ENCODE results near the gene FUOM. TPM values are rescaled to one million over a fixed set of nuclear protein-coding genes. Genes with fewer than 3 reads are reported as not detected.
A peak's percentile ranks its signal among the peaks of the same experiment; 100 is the strongest.

The FUOM gene
- polyA plus RNA-seq, 3 donors = 29.8 to 56.8 (median 39.0) TPM

DNA sequence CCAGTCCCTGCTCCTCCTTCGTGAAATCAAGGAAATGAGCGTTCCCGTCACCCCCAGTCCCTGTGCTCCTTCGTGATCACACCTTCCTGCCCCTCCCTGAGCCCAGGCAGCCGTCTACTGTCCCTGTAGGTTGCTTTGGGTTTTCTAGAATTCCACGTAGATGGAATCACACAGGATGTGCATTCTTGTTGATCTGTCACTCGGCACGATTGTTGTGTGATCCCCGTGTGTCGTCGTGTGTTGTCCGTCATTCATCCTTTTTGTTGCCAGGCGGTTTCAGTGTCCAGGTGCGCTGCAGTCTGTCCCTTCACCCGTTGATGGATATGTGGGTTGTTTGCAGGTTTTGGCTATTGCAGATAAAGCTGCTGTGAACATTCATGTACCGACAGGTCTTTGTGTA is 45.5 kb upstream of the FUOM start:
- TF ChIP-seq CTCF (IDR thresholded peaks at IDR 0.05) = no peak
- no peaks in the 10 kb centered on the region for H4K20me1 ChIP-seq (ENCODE audit: insufficient read depth, low read length)
- peaks cover 6% of the 10 kb centered on the region for H3K79me2 ChIP-seq (ENCODE audit: insufficient read depth, low read length)
- no peak overlapping the region for H3K9ac ChIP-seq (ENCODE audit: insufficient read depth, low read length, poor library complexity, severe bottlenecking)
- WGBS (ENCODE audit: insufficient coverage) = 89% methylated on average over 13 of the region's 16 CpGs
- no peak overlapping the region for H2AFZ ChIP-seq (ENCODE audit: insufficient read depth, low read depth, low read length, poor library complexity, severe bottlenecking)
- DNase-seq = no peak
- no peak overlapping the region for H3K4me3 ChIP-seq (replicated peaks in 1 of 3; ENCODE audit: low read depth in 2 of 3, low read length in 3 of 3)
- H3K36me3 ChIP-seq (replicated peaks in 1 of 2; ENCODE audit: control insufficient read depth in 1 of 2, insufficient read depth in 2 of 2, low read length in 2 of 2) = peaks cover 38 to 95% of the 10 kb centered on the region in 2 donors
- Mint-ChIP-seq H3K4me3 (no peak overlapping the region), H3K36me3 (peaks cover 77 to 92% of the 10 kb centered on the region in 2 donors), H3K27ac (peak overlapping the region in 1 of 7 donors; percentile 62), H3K4me1 (peaks cover 1% of the 10 kb centered on the region), H3K9me3 (peaks cover 0 to 3% (median 1%) of the 10 kb centered on the region in 7 donors), H3K27me3 (ENCODE audit: low read depth in 3 of 3) (no peaks in the 10 kb centered on the region)
- no peaks in the 10 kb centered on the region for H3K27me3 ChIP-seq (ENCODE audit: control insufficient read depth in 2 of 2, insufficient read depth in 2 of 2, low read length in 2 of 2)
- H3K4me1 ChIP-seq (ENCODE audit: control insufficient read depth in 1 of 2, insufficient read depth in 2 of 2, low read length in 2 of 2) = no peaks in the 10 kb centered on the region
- H3K27ac ChIP-seq (ENCODE audit: low read depth in 1 of 2, low read length in 2 of 2) = no peak overlapping the region
- intact Hi-C loops (cut with micrococcal nuclease) = no loop called here
- H3K9me3 ChIP-seq (replicated peaks in 1 of 2; ENCODE audit: control insufficient read depth in 1 of 2, insufficient read depth in 1 of 2, low read length in 2 of 2) = no peaks in the 10 kb centered on the region
- H3K4me2 ChIP-seq (replicated peaks; ENCODE audit: extremely low read depth, low read length, poor library complexity, severe bottlenecking) = no peak overlapping the region

DNA sequence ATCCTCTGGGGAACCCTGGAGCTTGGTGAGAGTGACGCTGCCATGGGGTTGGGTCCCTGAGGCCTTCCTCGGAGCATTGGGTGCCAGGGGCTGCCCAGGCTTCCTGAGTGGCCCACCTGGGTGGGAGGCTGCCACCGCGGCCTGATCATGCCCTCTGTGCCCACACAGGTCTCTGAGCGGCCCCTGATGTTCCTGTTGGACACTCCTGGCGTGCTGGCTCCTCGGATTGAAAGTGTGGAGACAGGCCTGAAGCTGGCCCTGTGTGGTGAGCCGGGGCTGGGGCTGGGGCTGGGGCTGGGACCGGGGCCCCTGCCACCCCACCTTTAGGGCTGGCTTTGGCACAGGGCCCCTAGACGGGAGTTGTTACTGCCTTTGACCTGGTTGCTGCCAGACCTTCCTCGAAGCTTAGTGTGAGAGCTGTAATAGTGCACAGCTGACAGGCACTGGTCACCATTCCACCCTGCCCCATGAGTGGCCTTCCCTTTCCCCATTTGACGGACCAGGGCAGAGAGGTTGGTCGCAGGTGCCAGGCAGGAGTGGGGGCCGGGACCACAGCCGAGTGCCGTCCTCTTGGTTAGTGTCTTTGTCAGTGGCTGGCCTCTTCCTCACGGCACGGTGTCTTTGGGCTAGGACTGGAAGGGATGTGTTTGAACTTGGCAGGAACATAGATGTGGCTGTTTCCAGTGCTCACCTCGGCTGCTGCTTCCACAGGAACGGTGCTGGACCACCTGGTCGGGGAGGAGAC is 44.3 kb upstream of the FUOM start:
- H3K27me3 Mint-ChIP-seq (ENCODE audit: low read depth in 3 of 3) = no peaks in the 10 kb centered on the region
- Histone ChIP-seq H3K36me3 (replicated peaks in 1 of 2; ENCODE audit: control insufficient read depth in 1 of 2, insufficient read depth in 2 of 2, low read length in 2 of 2) (peaks cover 45 to 95% of the 10 kb centered on the region in 2 donors), H3K79me2 (ENCODE audit: insufficient read depth, low read length) (peaks cover 4% of the 10 kb centered on the region), H3K9ac (ENCODE audit: insufficient read depth, low read length, poor library complexity, severe bottlenecking) (no peak overlapping the region), H3K27ac (ENCODE audit: low read depth in 1 of 2, low read length in 2 of 2) (no peak overlapping the region), H3K4me3 (replicated peaks in 1 of 3; ENCODE audit: low read depth in 2 of 3, low read length in 3 of 3) (no peak overlapping the region), H2AFZ (ENCODE audit: insufficient read depth, low read depth, low read length, poor library complexity, severe bottlenecking) (no peak overlapping the region), H3K4me2 (replicated peaks; ENCODE audit: extremely low read depth, low read length, poor library complexity, severe bottlenecking) (no peak overlapping the region), H3K27me3 (ENCODE audit: control insufficient read depth in 2 of 2, insufficient read depth in 2 of 2, low read length in 2 of 2) (no peaks in the 10 kb centered on the region), H3K4me1 (ENCODE audit: control insufficient read depth in 1 of 2, insufficient read depth in 2 of 2, low read length in 2 of 2) (no peaks in the 10 kb centered on the region), H3K9me3 (replicated peaks in 1 of 2; ENCODE audit: control insufficient read depth in 1 of 2, insufficient read depth in 1 of 2, low read length in 2 of 2) (no peaks in the 10 kb centered on the region), H4K20me1 (ENCODE audit: insufficient read depth, low read length) (no peaks in the 10 kb centered on the region)
- intact Hi-C loops (cut with micrococcal nuclease) = no loop called here
- no peak for DNase-seq
- H3K4me1 Mint-ChIP-seq = peaks cover 1% of the 10 kb centered on the region
- H3K36me3 Mint-ChIP-seq = peaks cover 78 to 92% of the 10 kb centered on the region in 2 donors
- WGBS (ENCODE audit: insufficient coverage) = over 99% methylated on average over 19 of the region's 21 CpGs
- H3K9me3 Mint-ChIP-seq = peaks cover 0 to 3% (median 0%) of the 10 kb centered on the region in 7 donors
- peak overlapping the region in 1 of 7 donors; percentile 34 for H3K27ac Mint-ChIP-seq
- TF ChIP-seq CTCF (IDR thresholded peaks at IDR 0.05) = no peak
- H3K4me3 Mint-ChIP-seq = no peak overlapping the region
